Body of pancreas (tissue), 4 donors: Measurements from ENCODE around the gene MTPN. TPM values are rescaled to one million over a fixed set of nuclear protein-coding genes. Genes with fewer than 3 reads are reported as not detected.

Experiments used
- ATAC-seq: fragments of 150-250 bp; one replicate; pipeline ENCODE4 v1.9.1; 2016
- DNase-seq, 4 donors: peaks; one replicate each; pipeline ENCODE4 v3.0.0-alpha.2; 2019
- H3K27ac ChIP-seq, 4 donors: fragments of 200-600 bp; sonication (generic); 1 replicate in 3 of 4; 2 replicates in 1 of 4; pipeline versions ENCODE4 v1.5.1 to v1.6.1; 2016 to 2019; ENCODE audit warnings: mild to moderate bottlenecking in 1 of 4, mixed read lengths in 1 of 4, moderate library complexity in 1 of 4
- H3K27me3 ChIP-seq, 2 donors: fragments of 200-600 bp; sonication (generic); one replicate each; pipeline ENCODE4 v1.6.0; 2016; ENCODE audit warnings: mild to moderate bottlenecking in 1 of 2
- H3K36me3 ChIP-seq, 2 donors: fragments of 200-600 bp; sonication (generic); replicated peaks in 1 of 2; 2 replicates each; pipeline ENCODE4 v1.5.1; 2016; ENCODE audit warnings: low read depth in 2 of 2; ENCODE audit not compliant: insufficient read depth in 1 of 2
- H3K4me1 ChIP-seq: fragments of 200-600 bp; sonication (generic); one replicate; pipeline ENCODE4 v1.6.0; 2016
- H3K4me3 ChIP-seq, 2 donors: fragments of 200-600 bp; sonication (generic); 1 replicate in 1 of 2; 2 replicates in 1 of 2; pipeline ENCODE4 v1.5.1; 2016 to 2019
- H3K9me3 ChIP-seq, 3 donors: fragments of 200-600 bp; sonication (generic); 1 replicate in 2 of 3; 2 replicates in 1 of 3; pipeline ENCODE4 v1.5.1; 2016
- POLR2A ChIP-seq, 3 donors: fragments of 450-650 bp; IDR thresholded peaks; one replicate each; pipeline ENCODE4 v1.6.1; 2016; ENCODE audit warnings: antibody characterized with exemption in 3 of 3, mild to moderate bottlenecking in 2 of 3
- WGBS, 2 donors: methylation state at CpG; one replicate each; pipeline ENCODE4 v1.1.5; 2017; 5-methylcytosine and 5-hydroxymethylcytosine counted together
- intact Hi-C: fragments of 100-400 bp; cut with DNase I; formaldehyde crosslinking; loops from one replicate; pipeline ENCODE4 v1.15.1; 2023
- small RNA-seq: library from RNA; depleted of rRNA; stranded (forward); fragments of <200 nt; gene quantifications from one replicate; pipeline ENCODE3, GENCODE V24; 2016
- total RNA-seq, 2 donors: library from RNA; depleted of rRNA; stranded (reverse); fragments of >200 nt; gene quantifications; one replicate each; pipeline ENCODE4 v1.1.0, GENCODE V29; 2016
- TF ChIP-seq, protein P1 (sequence below), 7 experiments: fragments of 450-650 bp in 4 of 7; fragments of 200-600 bp in 3 of 7; sonication (generic) in 3 of 7; IDR thresholded peaks; one replicate each; pipeline ENCODE4 v1.5.1; 2016 to 2019; ENCODE audit warnings: antibody characterized with exemption in 7 of 7

Gene MTPN
- total RNA-seq, 2 donors from 2014 or later = 23.1 to 25.1 TPM

DNA sequence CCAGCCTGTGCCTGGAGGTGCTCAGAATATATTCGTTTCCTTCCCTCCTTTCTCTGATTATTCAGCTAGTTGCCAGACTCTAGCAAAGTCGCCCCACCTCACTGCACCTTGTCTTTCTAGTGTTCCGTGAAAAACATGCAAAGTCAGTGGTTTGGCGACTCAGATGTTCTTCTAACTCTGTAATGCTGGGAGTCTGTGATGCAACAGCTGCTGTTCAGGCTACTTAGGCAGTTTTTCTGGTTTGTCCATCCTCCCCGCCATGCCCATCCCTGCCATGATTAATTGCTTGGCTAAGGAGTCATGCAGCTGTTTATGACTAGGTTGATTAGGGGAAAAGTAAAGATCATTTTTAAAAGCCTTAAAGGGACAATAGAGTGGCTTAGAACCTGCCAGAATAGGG is 99.4 kb downstream of the MTPN start:
- no peaks in the 10 kb centered on the region for H3K4me1 ChIP-seq
- no peaks in the 10 kb centered on the region for H3K9me3 ChIP-seq
- DNase-seq = no peak
- 34 to 44% methylated on average over 5 of the region's 5 CpGs for WGBS, 2 donors
- intact Hi-C loops = no loop called here
- no peak overlapping the region for H3K4me3 ChIP-seq
- no peaks in the 10 kb centered on the region for H3K27me3 ChIP-seq
- H3K36me3 ChIP-seq = no peaks in the 10 kb centered on the region
- TF ChIP-seq POLR2A (IDR thresholded peaks at IDR 0.05) = no peak
- TF ChIP-seq, protein P1, sequence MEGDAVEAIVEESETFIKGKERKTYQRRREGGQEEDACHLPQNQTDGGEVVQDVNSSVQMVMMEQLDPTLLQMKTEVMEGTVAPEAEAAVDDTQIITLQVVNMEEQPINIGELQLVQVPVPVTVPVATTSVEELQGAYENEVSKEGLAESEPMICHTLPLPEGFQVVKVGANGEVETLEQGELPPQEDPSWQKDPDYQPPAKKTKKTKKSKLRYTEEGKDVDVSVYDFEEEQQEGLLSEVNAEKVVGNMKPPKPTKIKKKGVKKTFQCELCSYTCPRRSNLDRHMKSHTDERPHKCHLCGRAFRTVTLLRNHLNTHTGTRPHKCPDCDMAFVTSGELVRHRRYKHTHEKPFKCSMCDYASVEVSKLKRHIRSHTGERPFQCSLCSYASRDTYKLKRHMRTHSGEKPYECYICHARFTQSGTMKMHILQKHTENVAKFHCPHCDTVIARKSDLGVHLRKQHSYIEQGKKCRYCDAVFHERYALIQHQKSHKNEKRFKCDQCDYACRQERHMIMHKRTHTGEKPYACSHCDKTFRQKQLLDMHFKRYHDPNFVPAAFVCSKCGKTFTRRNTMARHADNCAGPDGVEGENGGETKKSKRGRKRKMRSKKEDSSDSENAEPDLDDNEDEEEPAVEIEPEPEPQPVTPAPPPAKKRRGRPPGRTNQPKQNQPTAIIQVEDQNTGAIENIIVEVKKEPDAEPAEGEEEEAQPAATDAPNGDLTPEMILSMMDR (IDR thresholded peaks at IDR 0.05) = no peak
- no peak for ATAC-seq
- H3K27ac ChIP-seq = no peak overlapping the region

Small RNA genes lying within 50 kb of the gene (small RNA-seq; reads per million reads assigned to genes)
- gene RNU6-223P = not detected

Other genes starting within 250 kb of the MTPN start
- gene SLC13A4, start 249.2 kb downstream of the MTPN start, total RNA-seq = not detected
- 1 to 10 TPM in 1 of 2 donors, not detected in 1; 3.1 TPM for gene FAM180A, start 228.5 kb downstream of the MTPN start, total RNA-seq